GM23338 (cell line): ENCODE results near the gene PCDHGB1. TPM values are rescaled to one million over a fixed set of nuclear protein-coding genes. Genes with fewer than 3 reads are reported as not detected.
"Not testable (repeated sequence)": the region's sequence is repeated elsewhere in the genome, so short reads cannot be mapped to it uniquely, and the experiment has no call there.

Experiments used
- ATAC-seq: fragments of 200-7000 bp; cut with Tn5 transposase; 3 replicates; pipeline ENCODE4 v1.9.1; 2020
- DNase-seq: peaks from one replicate; pipeline ENCODE4 v3.0.0-alpha.2; 2015; ENCODE audit warnings: low spot score
- H2AFZ ChIP-seq: fragments of 200-600 bp; sonication (generic); 2 replicates; pipeline ENCODE4 v1.8.0; 2016; ENCODE audit warnings: antibody characterized with exemption, mild to moderate bottlenecking, moderate library complexity
- H3F3A ChIP-seq: fragments of 200-600 bp; sonication (generic); replicated peaks from 2 replicates; pipeline ENCODE4 v1.8.0; 2017; ENCODE audit warnings: antibody characterized with exemption, mixed run types, low read depth
- H3K27ac ChIP-seq: fragments of 200-600 bp; sonication (generic); 2 replicates; pipeline ENCODE4 v1.6.1; 2016; ENCODE audit warnings: low read depth
- H3K27me3 ChIP-seq: fragments of 200-600 bp; sonication (generic); 2 replicates; pipeline ENCODE4 v1.8.0; 2016; ENCODE audit warnings: mild to moderate bottlenecking, mixed run types, moderate library complexity; ENCODE audit not compliant: insufficient read depth
- H3K36me3 ChIP-seq: fragments of 200-600 bp; sonication (generic); 2 replicates; pipeline ENCODE4 v1.8.0; 2016; ENCODE audit warnings: mild to moderate bottlenecking; ENCODE audit not compliant: insufficient read depth
- H3K4me1 ChIP-seq: fragments of 200-600 bp; sonication (generic); 2 replicates; pipeline ENCODE4 v1.8.0; 2016; ENCODE audit warnings: mild to moderate bottlenecking, moderate library complexity; ENCODE audit not compliant: insufficient read depth
- H3K4me2 ChIP-seq: fragments of 200-600 bp; sonication (generic); 2 replicates; pipeline ENCODE4 v1.7.1; 2017; ENCODE audit warnings: mixed run types
- H3K4me3 ChIP-seq: fragments of 200-600 bp; sonication (generic); 2 replicates; pipeline ENCODE4 v1.6.1; 2016; ENCODE audit warnings: mixed run types
- H3K79me2 ChIP-seq: fragments of 200-600 bp; sonication (generic); replicated peaks from 2 replicates; pipeline ENCODE4 v1.8.0; 2017; ENCODE audit warnings: mild to moderate bottlenecking; ENCODE audit not compliant: insufficient read depth
- H3K9me2 ChIP-seq: fragments of 200-600 bp; sonication (generic); 2 replicates; pipeline ENCODE4 v1.8.0; 2017; ENCODE audit not compliant: insufficient read depth
- H4K20me1 ChIP-seq: fragments of 200-600 bp; sonication (generic); replicated peaks from 2 replicates; pipeline ENCODE4 v1.8.0; 2017; ENCODE audit warnings: mild to moderate bottlenecking; ENCODE audit not compliant: insufficient read depth
- H3K27ac Mint-ChIP-seq: 2 replicates; pipeline ENCODE4 v1.8.0; 2020; ENCODE audit warnings: inconsistent platforms, mild to moderate bottlenecking, moderate library complexity, mixed read lengths
- H3K27me3 Mint-ChIP-seq: 3 replicates; pipeline ENCODE4 v1.8.0; 2022; ENCODE audit warnings: low read depth, mild to moderate bottlenecking, moderate library complexity, mixed read lengths, inconsistent platforms; ENCODE audit not compliant: insufficient read depth, poor library complexity
- H3K36me3 Mint-ChIP-seq: 3 replicates; pipeline ENCODE4 v1.8.0; 2021; ENCODE audit warnings: low read depth, mild to moderate bottlenecking, inconsistent platforms, moderate library complexity, mixed read lengths
- H3K4me1 Mint-ChIP-seq: 3 replicates; pipeline ENCODE4 v1.8.0; 2020; ENCODE audit warnings: mild to moderate bottlenecking, inconsistent platforms, mixed read lengths
- H3K4me3 Mint-ChIP-seq: 3 replicates; pipeline ENCODE4 v1.8.0; 2021; ENCODE audit warnings: moderate library complexity, mild to moderate bottlenecking, inconsistent platforms, mixed read lengths
- H3K9me3 Mint-ChIP-seq: 3 replicates; pipeline ENCODE4 v1.8.0; 2020; ENCODE audit warnings: moderate library complexity, mild to moderate bottlenecking, inconsistent platforms, mixed read lengths
- CREB1 ChIP-seq: fragments of 250-450 bp; sonication (Bioruptor Pico); IDR thresholded peaks from 2 replicates; pipeline ENCODE4 v1.5.0; 2020; ENCODE audit warnings: low read depth, mild to moderate bottlenecking, moderate library complexity
- EZH2phosphoT487 ChIP-seq: fragments of 200-600 bp; sonication (generic); IDR thresholded peaks from one replicate; pipeline ENCODE4 v1.8.1; 2018; ENCODE audit warnings: antibody characterized with exemption; ENCODE audit not compliant: unreplicated experiment
- ZNF114 ChIP-seq: fragments of 250-450 bp; sonication (Bioruptor Pico); IDR thresholded peaks from 2 replicates; pipeline ENCODE4 v1.5.0; 2020; ENCODE audit warnings: mild to moderate bottlenecking, moderate library complexity
- ZNF331 ChIP-seq: fragments of 250-450 bp; sonication (Bioruptor Pico); IDR thresholded peaks from 2 replicates; pipeline ENCODE4 v1.5.0; 2020; ENCODE audit warnings: low read depth, mild to moderate bottlenecking, moderate library complexity
- polyA plus RNA-seq: library from polyadenylated mRNA; unstranded; fragments of >200 nt; fragmentation: Nextera tagmentation; extraction: Ambion mirVana; gene quantifications from 2 replicates; pipeline ENCODE4 v1.2.1, GENCODE V29; 2016
- total RNA-seq: library from RNA; depleted of rRNA; stranded (reverse); fragments of >200 nt; shearing (Covaris generic); gene quantifications from 2 replicates; pipeline ENCODE4 v1.2.3, GENCODE V29; 2014
- TF ChIP-seq, protein P1 (sequence below): fragments of 250-450 bp; sonication (Bioruptor Pico); IDR thresholded peaks from 2 replicates; pipeline ENCODE4 v1.5.0; 2020; ENCODE audit warnings: mild to moderate bottlenecking, moderate library complexity
- TF ChIP-seq, protein P2 (sequence below), 2 experiments: fragments of 200-600 bp in 1 of 2; sonication (generic) in 1 of 2; conservative IDR thresholded peaks; 2 replicates each; pipeline versions ENCODE4 v1.5.1 to v1.6.1; 2016 to 2017; ENCODE audit warnings: antibody characterized with exemption in 2 of 2, low read depth in 2 of 2, mild to moderate bottlenecking in 2 of 2, moderate library complexity in 1 of 2

PCDHGB1 gene
- total and polyA plus RNA-seq, 2 experiments from 2014 or later = 0.74 to 9.1 TPM

DNA sequence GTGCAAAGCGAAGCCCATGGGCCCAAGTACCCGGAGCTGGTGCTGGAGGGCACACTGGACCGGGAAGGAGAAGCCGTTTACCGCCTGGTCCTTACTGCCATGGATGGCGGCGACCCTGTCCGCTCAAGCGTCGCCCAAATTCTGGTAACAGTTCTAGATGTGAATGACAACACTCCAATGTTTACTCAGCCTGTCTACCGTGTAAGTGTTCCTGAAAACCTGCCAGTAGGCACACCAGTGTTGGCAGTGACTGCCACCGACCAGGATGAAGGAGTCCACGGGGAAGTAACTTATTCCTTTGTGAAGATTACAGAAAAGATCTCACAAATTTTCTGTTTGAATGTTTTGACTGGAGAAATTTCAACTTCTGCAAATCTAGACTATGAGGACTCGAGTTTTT, 24.7 kb downstream of the PCDHGB1 start:
- Mint-ChIP-seq H3K4me3 (no peak overlapping the region), H3K9me3 (peaks cover 71% of the 10 kb centered on the region), H3K4me1 (peaks cover 2% of the 10 kb centered on the region; the same call in 1 of the 3 replicates), H3K36me3 (peaks cover 64% of the 10 kb centered on the region), H3K27ac (no peak overlapping the region), H3K27me3 (peaks cover 6% of the 10 kb centered on the region)
- Histone ChIP-seq H3K27ac (no peak overlapping the region), H3K27me3 (no peaks in the 10 kb centered on the region), H3K36me3 (no peaks in the 10 kb centered on the region), H3K79me2 (no peaks in the 10 kb centered on the region), H3K4me2 (no peak overlapping the region), H3K4me3 (no peak overlapping the region), H3K4me1 (no peaks in the 10 kb centered on the region), H2AFZ (no peak overlapping the region), H3K9me2 (no peaks in the 10 kb centered on the region), H4K20me1 (no peaks in the 10 kb centered on the region), H3F3A (no peaks in the 10 kb centered on the region)
- no peak for ATAC-seq
- TF ChIP-seq ZNF114 (no peak), ZNF331 (no peak), EZH2phosphoT487 (no peak), CREB1 (CRISPR knock-in tag) (no peak)
- TF ChIP-seq, protein P1, sequence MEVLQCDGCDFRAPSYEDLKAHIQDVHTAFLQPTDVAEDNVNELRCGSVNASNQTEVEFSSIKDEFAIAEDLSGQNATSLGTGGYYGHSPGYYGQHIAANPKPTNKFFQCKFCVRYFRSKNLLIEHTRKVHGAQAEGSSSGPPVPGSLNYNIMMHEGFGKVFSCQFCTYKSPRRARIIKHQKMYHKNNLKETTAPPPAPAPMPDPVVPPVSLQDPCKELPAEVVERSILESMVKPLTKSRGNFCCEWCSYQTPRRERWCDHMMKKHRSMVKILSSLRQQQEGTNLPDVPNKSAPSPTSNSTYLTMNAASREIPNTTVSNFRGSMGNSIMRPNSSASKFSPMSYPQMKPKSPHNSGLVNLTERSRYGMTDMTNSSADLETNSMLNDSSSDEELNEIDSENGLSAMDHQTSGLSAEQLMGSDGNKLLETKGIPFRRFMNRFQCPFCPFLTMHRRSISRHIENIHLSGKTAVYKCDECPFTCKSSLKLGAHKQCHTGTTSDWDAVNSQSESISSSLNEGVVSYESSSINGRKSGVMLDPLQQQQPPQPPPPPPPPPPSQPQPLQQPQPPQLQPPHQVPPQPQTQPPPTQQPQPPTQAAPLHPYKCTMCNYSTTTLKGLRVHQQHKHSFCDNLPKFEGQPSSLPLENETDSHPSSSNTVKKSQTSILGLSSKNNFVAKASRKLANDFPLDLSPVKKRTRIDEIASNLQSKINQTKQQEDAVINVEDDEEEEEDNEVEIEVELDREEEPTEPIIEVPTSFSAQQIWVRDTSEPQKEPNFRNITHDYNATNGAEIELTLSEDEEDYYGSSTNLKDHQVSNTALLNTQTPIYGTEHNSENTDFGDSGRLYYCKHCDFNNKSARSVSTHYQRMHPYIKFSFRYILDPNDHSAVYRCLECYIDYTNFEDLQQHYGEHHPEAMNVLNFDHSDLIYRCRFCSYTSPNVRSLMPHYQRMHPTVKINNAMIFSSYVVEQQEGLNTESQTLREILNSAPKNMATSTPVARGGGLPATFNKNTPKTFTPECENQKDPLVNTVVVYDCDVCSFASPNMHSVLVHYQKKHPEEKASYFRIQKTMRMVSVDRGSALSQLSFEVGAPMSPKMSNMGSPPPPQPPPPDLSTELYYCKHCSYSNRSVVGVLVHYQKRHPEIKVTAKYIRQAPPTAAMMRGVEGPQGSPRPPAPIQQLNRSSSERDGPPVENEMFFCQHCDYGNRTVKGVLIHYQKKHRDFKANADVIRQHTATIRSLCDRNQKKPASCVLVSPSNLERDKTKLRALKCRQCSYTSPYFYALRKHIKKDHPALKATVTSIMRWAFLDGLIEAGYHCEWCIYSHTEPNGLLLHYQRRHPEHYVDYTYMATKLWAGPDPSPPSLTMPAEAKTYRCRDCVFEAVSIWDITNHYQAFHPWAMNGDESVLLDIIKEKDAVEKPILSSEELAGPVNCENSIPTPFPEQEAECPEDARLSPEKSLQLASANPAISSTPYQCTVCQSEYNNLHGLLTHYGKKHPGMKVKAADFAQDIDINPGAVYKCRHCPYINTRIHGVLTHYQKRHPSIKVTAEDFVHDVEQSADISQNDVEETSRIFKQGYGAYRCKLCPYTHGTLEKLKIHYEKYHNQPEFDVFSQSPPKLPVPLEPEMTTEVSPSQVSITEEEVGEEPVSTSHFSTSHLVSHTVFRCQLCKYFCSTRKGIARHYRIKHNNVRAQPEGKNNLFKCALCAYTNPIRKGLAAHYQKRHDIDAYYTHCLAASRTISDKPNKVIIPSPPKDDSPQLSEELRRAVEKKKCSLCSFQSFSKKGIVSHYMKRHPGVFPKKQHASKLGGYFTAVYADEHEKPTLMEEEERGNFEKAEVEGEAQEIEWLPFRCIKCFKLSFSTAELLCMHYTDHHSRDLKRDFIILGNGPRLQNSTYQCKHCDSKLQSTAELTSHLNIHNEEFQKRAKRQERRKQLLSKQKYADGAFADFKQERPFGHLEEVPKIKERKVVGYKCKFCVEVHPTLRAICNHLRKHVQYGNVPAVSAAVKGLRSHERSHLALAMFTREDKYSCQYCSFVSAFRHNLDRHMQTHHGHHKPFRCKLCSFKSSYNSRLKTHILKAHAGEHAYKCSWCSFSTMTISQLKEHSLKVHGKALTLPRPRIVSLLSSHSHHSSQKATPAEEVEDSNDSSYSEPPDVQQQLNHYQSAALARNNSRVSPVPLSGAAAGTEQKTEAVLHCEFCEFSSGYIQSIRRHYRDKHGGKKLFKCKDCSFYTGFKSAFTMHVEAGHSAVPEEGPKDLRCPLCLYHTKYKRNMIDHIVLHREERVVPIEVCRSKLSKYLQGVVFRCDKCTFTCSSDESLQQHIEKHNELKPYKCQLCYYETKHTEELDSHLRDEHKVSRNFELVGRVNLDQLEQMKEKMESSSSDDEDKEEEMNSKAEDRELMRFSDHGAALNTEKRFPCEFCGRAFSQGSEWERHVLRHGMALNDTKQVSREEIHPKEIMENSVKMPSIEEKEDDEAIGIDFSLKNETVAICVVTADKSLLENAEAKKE (CRISPR knock-in tag) = no peak
- DNase-seq = no peak

DNA sequence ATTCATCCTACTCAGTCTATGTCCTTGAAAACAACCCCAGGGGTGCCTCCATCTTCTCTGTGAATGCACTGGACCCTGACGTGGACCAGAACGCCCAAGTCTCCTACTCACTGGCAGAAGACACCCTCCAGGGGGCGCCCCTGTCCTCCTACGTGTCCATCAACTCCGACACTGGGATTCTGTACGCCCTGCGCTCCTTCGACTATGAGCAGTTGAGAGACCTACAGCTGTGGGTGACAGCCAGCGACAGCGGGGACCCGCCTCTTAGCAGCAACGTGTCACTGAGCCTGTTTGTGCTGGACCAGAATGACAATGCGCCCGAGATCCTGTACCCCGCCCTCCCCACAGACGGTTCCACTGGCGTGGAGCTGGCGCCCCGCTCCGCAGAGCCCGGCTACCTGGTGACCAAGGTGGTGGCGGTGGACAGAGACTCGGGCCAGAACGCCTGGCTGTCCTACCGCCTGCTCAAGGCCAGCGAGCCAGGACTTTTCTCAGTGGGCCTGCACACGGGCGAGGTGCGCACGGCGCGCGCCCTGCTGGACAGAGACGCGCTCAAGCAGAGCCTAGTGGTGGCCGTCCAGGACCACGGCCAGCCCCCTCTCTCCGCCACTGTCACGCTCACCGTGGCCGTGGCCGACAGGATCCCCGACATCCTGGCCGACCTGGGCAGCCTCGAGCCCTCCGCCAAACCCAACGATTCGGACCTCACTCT, 25.7 kb downstream of the PCDHGB1 start:
- not testable (repeated sequence) for H3F3A ChIP-seq, H3K27me3 ChIP-seq, H3K9me2 ChIP-seq, H3K4me3 ChIP-seq, H3K27me3 Mint-ChIP-seq, H3K4me3 Mint-ChIP-seq, H3K27ac Mint-ChIP-seq, H4K20me1 ChIP-seq, H2AFZ ChIP-seq, H3K36me3 ChIP-seq, H3K4me1 Mint-ChIP-seq, H3K79me2 ChIP-seq, H3K4me2 ChIP-seq, H3K4me1 ChIP-seq, ATAC-seq, H3K27ac ChIP-seq
- TF ChIP-seq, protein P2, sequence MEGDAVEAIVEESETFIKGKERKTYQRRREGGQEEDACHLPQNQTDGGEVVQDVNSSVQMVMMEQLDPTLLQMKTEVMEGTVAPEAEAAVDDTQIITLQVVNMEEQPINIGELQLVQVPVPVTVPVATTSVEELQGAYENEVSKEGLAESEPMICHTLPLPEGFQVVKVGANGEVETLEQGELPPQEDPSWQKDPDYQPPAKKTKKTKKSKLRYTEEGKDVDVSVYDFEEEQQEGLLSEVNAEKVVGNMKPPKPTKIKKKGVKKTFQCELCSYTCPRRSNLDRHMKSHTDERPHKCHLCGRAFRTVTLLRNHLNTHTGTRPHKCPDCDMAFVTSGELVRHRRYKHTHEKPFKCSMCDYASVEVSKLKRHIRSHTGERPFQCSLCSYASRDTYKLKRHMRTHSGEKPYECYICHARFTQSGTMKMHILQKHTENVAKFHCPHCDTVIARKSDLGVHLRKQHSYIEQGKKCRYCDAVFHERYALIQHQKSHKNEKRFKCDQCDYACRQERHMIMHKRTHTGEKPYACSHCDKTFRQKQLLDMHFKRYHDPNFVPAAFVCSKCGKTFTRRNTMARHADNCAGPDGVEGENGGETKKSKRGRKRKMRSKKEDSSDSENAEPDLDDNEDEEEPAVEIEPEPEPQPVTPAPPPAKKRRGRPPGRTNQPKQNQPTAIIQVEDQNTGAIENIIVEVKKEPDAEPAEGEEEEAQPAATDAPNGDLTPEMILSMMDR (conservative IDR thresholded peaks at IDR 0.05; ENCODE audit: low read depth in 2 of 2) = peak; percentile 50 to 51
- H3K36me3 Mint-ChIP-seq = peaks cover 60% of the 10 kb centered on the region
- peaks cover 64% of the 10 kb centered on the region for H3K9me3 Mint-ChIP-seq
- DNase-seq = peak; percentile 34
